SIG-M5 (cell line): ENCODE data around the gene KIF15.
"Not testable (repeated sequence)": the region's sequence is repeated elsewhere in the genome, so short reads cannot be mapped to it uniquely, and the experiment has no call there.

Source experiments
- DNase-seq: peaks from one replicate; lab custom pipeline; 2025; lab: John Stamatoyannopoulos, UW

The KIF15 gene

GRCh38 chr3:44761424-44762169 is at the start of gene KIF15, which contains the start of gene KIAA1143:
KIF15 (plus strand) TSS chr3:44761794; CDS start chr3:44761866, 72 bp downstream.
KIAA1143 (minus strand) TSS chr3:44761619; CDS start chr3:44761602, 17 bp downstream.
- peak; percentile 68 for DNase-seq

GRCh38 chr3:44712455-44713075 is 49.0 kb upstream of the KIF15 start, which contains the start of gene ZNF502:
ZNF502 (plus strand) TSS chr3:44712660; CDS start chr3:44720262, 7,602 bp downstream.
- DNase-seq = no peak

GRCh38 chr3:44721231-44722102 is 40.1 kb upstream of the KIF15 start:
- DNase-seq = no peak

GRCh38 chr3:44722103-44722401 is 39.5 kb upstream of the KIF15 start:
- no peak for DNase-seq

GRCh38 chr3:44729384-44729910 is 32.1 kb upstream of the KIF15 start, which contains the start of gene ZNF501:
ZNF501 (plus strand) TSS chr3:44729635; CDS start chr3:44734422, 4,787 bp downstream.
- DNase-seq = no peak

GRCh38 chr3:44734646-44735168 is 26.9 kb upstream of the KIF15 start:
- no peak for DNase-seq

- no peak for DNase-seq
These were observed 532 bp upstream of the KIF15 start for GRCh38 chr3:44761101-44761423.

- no peak for DNase-seq
These were observed 630 bp downstream of the KIF15 start for GRCh38 chr3:44762170-44762677.

GRCh38 chr3:44762690-44763089 is 1.1 kb downstream of the KIF15 start:
- no peak for DNase-seq

GRCh38 chr3:44764248-44764647 is 2.7 kb downstream of the KIF15 start:
- DNase-seq = no peak

GRCh38 chr3:44771424-44772098 is 10.0 kb downstream of the KIF15 start:
- DNase-seq = no peak

GRCh38 chr3:44772099-44772442 is 10.5 kb downstream of the KIF15 start:
- DNase-seq = no peak

GRCh38 chr3:44782891-44783290 is 21.3 kb downstream of the KIF15 start:
- no peak for DNase-seq

GRCh38 chr3:44795197-44795596 is 33.6 kb downstream of the KIF15 start:
- DNase-seq = no peak

- no peak for DNase-seq
These were observed 40.4 kb downstream of the KIF15 start for GRCh38 chr3:44802011-44802410.

GRCh38 chr3:44803298-44803697 is 41.7 kb downstream of the KIF15 start:
- no peak for DNase-seq

- no peak for DNase-seq
These were observed 44.4 kb downstream of the KIF15 start for GRCh38 chr3:44805960-44806359.

GRCh38 chr3:44814751-44815150 is 53.2 kb downstream of the KIF15 start:
- no peak for DNase-seq

- not testable (repeated sequence) for DNase-seq
These were observed 54.7 kb downstream of the KIF15 start for GRCh38 chr3:44816334-44816733.

GRCh38 chr3:44821206-44821605 is 59.6 kb downstream of the KIF15 start:
- DNase-seq = not testable (repeated sequence)

- DNase-seq = no peak
These were observed 63.8 kb downstream of the KIF15 start for GRCh38 chr3:44825264-44825925.
